ENCODE measurements around the gene PFDN4. TPM values are rescaled to one million over a fixed set of nuclear protein-coding genes. Genes with fewer than 3 reads are reported as not detected.
"Not testable (repeated sequence)": the region's sequence is repeated elsewhere in the genome, so short reads cannot be mapped to it uniquely, and the experiment has no call there.

The PFDN4 gene
- total RNA-seq, 2 donors from 2014 or later = 72.7 to 89.8 TPM

DNA sequence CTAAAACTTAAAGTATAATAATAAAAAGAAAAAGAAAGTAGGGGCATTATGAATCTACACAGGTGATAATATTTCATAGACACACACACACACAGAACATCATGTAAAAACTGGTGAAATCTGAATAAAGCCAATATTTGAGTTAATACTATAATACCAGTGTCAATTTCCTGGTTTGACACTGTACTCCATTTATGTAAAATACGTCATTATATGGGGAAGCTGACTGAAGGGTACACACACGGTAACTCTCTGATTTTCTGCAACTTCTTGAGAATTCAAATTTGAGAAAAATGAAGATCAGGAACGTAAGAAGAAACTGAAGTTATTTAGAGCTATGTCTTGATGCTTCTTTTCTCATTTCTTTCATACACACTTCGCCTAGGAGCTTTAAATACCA, 36.2 kb downstream of the PFDN4 start:
- Mint-ChIP-seq H3K36me3 (ENCODE audit: low read depth) (peaks cover 1% of the 10 kb centered on the region), H3K27ac (no peak overlapping the region), H3K4me1 (peaks cover 6% of the 10 kb centered on the region), H3K4me3 (no peak overlapping the region), H3K27me3 (ENCODE audit: insufficient read depth) (peaks cover 6% of the 10 kb centered on the region), H3K9me3 (peaks cover 47% of the 10 kb centered on the region)
- WGBS, 2 experiments (ENCODE audit: insufficient coverage in 1 of 2, insufficient read length in 1 of 2) = 93 to 94% methylated on average over 3 to 4 of the region's 4 CpGs
- Histone ChIP-seq H3K4me1 (ENCODE audit: control insufficient read depth, insufficient read depth, low read length) (no peaks in the 10 kb centered on the region), H3K4me3 (ENCODE audit: low read length) (no peak overlapping the region), H3K27me3 (ENCODE audit: control insufficient read depth, insufficient read depth, low read length, poor library complexity, severe bottlenecking) (no peaks in the 10 kb centered on the region), H3K27ac (ENCODE audit: low read depth, low read length) (no peak overlapping the region), H3K9ac (ENCODE audit: extremely low read depth, low read length, poor library complexity, severe bottlenecking) (no peak overlapping the region), H3K36me3 (ENCODE audit: control insufficient read depth, insufficient read depth, low read length) (no peaks in the 10 kb centered on the region), H3K9me3 (ENCODE audit: control insufficient read depth, low read length) (peaks cover 11% of the 10 kb centered on the region)
- DNase-seq = no peak
- TF ChIP-seq, protein P1, sequence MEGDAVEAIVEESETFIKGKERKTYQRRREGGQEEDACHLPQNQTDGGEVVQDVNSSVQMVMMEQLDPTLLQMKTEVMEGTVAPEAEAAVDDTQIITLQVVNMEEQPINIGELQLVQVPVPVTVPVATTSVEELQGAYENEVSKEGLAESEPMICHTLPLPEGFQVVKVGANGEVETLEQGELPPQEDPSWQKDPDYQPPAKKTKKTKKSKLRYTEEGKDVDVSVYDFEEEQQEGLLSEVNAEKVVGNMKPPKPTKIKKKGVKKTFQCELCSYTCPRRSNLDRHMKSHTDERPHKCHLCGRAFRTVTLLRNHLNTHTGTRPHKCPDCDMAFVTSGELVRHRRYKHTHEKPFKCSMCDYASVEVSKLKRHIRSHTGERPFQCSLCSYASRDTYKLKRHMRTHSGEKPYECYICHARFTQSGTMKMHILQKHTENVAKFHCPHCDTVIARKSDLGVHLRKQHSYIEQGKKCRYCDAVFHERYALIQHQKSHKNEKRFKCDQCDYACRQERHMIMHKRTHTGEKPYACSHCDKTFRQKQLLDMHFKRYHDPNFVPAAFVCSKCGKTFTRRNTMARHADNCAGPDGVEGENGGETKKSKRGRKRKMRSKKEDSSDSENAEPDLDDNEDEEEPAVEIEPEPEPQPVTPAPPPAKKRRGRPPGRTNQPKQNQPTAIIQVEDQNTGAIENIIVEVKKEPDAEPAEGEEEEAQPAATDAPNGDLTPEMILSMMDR (conservative IDR thresholded peaks at IDR 0.05) = no peak

DNA sequence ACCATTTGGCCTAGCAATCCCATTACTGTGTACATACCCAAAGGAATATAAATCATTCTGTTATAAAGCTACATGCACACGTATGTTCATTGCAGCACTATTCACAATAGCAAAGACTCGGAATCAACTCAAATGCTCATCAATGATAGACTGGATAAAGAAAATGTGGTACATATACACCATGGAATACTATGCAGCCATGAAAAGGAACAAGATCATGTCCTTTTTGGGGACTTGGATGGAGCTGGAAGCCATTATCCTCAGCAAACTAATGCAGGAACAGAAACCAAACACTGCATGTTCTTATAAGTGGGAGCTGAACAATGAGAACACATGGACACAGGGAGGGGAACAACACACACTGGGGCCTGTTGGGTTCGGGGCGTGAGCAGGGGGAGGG, 40.8 kb downstream of the PFDN4 start:
- H3K27ac Mint-ChIP-seq, H3K4me3 Mint-ChIP-seq: not testable (repeated sequence)
- WGBS, 2 experiments (ENCODE audit: insufficient coverage in 1 of 2, insufficient read length in 1 of 2) = 84 to 97% methylated on average over 3 to 4 of the region's 4 CpGs

DNA sequence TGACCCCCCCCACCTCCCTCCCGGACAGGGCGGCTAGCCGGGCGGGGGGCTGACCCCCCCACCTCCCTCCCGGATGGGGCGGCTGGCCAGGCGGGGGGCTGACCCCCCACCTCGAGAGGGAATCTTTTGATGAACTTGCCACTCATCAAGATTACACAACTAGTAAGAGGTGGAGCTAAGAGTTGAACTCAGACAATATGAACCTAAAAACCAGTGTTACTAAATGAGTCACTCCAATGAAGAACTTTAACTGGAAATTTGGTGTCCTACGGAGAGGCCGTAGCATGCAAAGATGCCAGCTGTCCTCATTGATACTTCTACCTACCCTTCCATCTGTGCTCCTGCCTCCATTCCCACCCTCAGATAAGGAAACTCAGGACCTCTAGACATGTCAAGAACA, 42.8 kb downstream of the PFDN4 start:
- Histone ChIP-seq H3K4me3 (ENCODE audit: low read length) (no peak overlapping the region), H3K4me1 (ENCODE audit: control insufficient read depth, insufficient read depth, low read length) (no peaks in the 10 kb centered on the region), H3K9me3 (ENCODE audit: control insufficient read depth, low read length) (peaks cover 13% of the 10 kb centered on the region), H3K27me3 (ENCODE audit: control insufficient read depth, insufficient read depth, low read length, poor library complexity, severe bottlenecking) (no peaks in the 10 kb centered on the region), H3K9ac (ENCODE audit: extremely low read depth, low read length, poor library complexity, severe bottlenecking) (no peak overlapping the region), H3K36me3 (ENCODE audit: control insufficient read depth, insufficient read depth, low read length) (no peaks in the 10 kb centered on the region), H3K27ac (ENCODE audit: low read depth, low read length) (no peak overlapping the region)
- H3K27me3 Mint-ChIP-seq (ENCODE audit: insufficient read depth) = no peaks in the 10 kb centered on the region
- WGBS, 2 experiments (ENCODE audit: insufficient coverage in 1 of 2, insufficient read length in 1 of 2) = 90 to 100% methylated on average over 3 to 6 of the region's 10 CpGs
- H3K4me1 Mint-ChIP-seq = peaks cover 19% of the 10 kb centered on the region
- H3K9me3 Mint-ChIP-seq = peaks cover 31% of the 10 kb centered on the region
- no peak overlapping the region for H3K27ac Mint-ChIP-seq
- peaks cover 1% of the 10 kb centered on the region for H3K36me3 Mint-ChIP-seq (ENCODE audit: low read depth)
- no peak overlapping the region for H3K4me3 Mint-ChIP-seq
- no peak for DNase-seq
- TF ChIP-seq, protein P1 (conservative IDR thresholded peaks at IDR 0.05) = no peak

More for the DNA sequence above, 40.8 kb downstream of the PFDN4 start:
- Histone ChIP-seq H3K4me3 (ENCODE audit: low read length) (peak overlapping the region; percentile 35), H3K9me3 (ENCODE audit: control insufficient read depth, low read length) (peaks cover 13% of the 10 kb centered on the region)
- H3K27me3 Mint-ChIP-seq (ENCODE audit: insufficient read depth); H3K27me3 ChIP-seq (ENCODE audit: control insufficient read depth, insufficient read depth, low read length, poor library complexity, severe bottlenecking); H3K36me3 ChIP-seq (ENCODE audit: control insufficient read depth, insufficient read depth, low read length); H3K4me1 ChIP-seq (ENCODE audit: control insufficient read depth, insufficient read depth, low read length); H3K27ac ChIP-seq (ENCODE audit: low read depth, low read length); H3K9ac ChIP-seq (ENCODE audit: extremely low read depth, low read length, poor library complexity, severe bottlenecking); DNase-seq; H3K36me3 Mint-ChIP-seq (ENCODE audit: low read depth): not testable (repeated sequence)
- Mint-ChIP-seq H3K4me1 (peaks cover 19% of the 10 kb centered on the region), H3K9me3 (peaks cover 41% of the 10 kb centered on the region)

DNA sequence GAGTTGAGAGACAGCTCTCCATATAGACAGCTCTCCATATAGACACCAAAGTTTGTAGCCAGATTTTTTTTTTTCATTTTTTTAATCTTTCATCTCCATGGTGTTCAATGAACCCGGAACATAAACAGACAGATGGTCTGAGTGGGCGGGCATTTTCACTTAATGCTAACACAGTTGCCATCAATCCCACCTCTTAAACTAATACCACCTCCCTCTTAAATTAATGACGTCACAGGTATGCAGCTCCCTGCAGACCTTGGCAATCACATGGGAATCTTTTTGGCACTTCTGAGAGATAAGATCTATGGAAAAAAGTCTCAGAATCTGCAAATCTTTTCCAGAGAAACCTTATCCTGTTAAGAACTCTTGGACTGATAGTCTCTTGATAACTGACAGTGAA, 43.2 kb downstream of the PFDN4 start:
- Mint-ChIP-seq H3K4me1 (peaks cover 19% of the 10 kb centered on the region), H3K36me3 (ENCODE audit: low read depth) (peaks cover 1% of the 10 kb centered on the region), H3K27ac (no peak overlapping the region), H3K9me3 (peaks cover 31% of the 10 kb centered on the region), H3K27me3 (ENCODE audit: insufficient read depth) (no peaks in the 10 kb centered on the region), H3K4me3 (no peak overlapping the region)
- 88 to 100% methylated on average over 2 to 3 of the region's 3 CpGs for WGBS, 2 experiments (ENCODE audit: insufficient coverage in 1 of 2, insufficient read length in 1 of 2)
- no peaks in the 10 kb centered on the region for H3K36me3 ChIP-seq (ENCODE audit: control insufficient read depth, insufficient read depth, low read length)
- TF ChIP-seq, protein P1 (conservative IDR thresholded peaks at IDR 0.05) = no peak
- H3K4me1 ChIP-seq (ENCODE audit: control insufficient read depth, insufficient read depth, low read length) = no peaks in the 10 kb centered on the region
- no peak overlapping the region for H3K27ac ChIP-seq (ENCODE audit: low read depth, low read length)
- no peaks in the 10 kb centered on the region for H3K27me3 ChIP-seq (ENCODE audit: control insufficient read depth, insufficient read depth, low read length, poor library complexity, severe bottlenecking)
- no peak overlapping the region for H3K9ac ChIP-seq (ENCODE audit: extremely low read depth, low read length, poor library complexity, severe bottlenecking)
- H3K4me3 ChIP-seq (ENCODE audit: low read length) = no peak overlapping the region
- DNase-seq = no peak
- H3K9me3 ChIP-seq (ENCODE audit: control insufficient read depth, low read length) = peaks cover 13% of the 10 kb centered on the region
